DOHH2 (cell line): ENCODE measurements around the gene ECEL1.
"Not testable (repeated sequence)": the region's sequence is repeated elsewhere in the genome, so short reads cannot be mapped to it uniquely, and the experiment has no call there.

Experiments
- EZH2phosphoT487 ChIP-seq: fragments of 200-600 bp; sonication (generic); IDR thresholded peaks from 2 replicates; pipeline ENCODE4 v1.6.1; 2017; ENCODE audit warnings: borderline replicate concordance, mild to moderate bottlenecking, antibody characterized with exemption, low read length, moderate library complexity, mixed read lengths
- TF ChIP-seq, protein P1 (sequence below): fragments of 200-600 bp; sonication (generic); IDR thresholded peaks from one replicate; pipeline ENCODE4 v1.5.1; 2014; ENCODE audit warnings: antibody characterized with exemption, mild to moderate bottlenecking, low read depth, low read length; ENCODE audit not compliant: poor library complexity, severe bottlenecking

DNA sequence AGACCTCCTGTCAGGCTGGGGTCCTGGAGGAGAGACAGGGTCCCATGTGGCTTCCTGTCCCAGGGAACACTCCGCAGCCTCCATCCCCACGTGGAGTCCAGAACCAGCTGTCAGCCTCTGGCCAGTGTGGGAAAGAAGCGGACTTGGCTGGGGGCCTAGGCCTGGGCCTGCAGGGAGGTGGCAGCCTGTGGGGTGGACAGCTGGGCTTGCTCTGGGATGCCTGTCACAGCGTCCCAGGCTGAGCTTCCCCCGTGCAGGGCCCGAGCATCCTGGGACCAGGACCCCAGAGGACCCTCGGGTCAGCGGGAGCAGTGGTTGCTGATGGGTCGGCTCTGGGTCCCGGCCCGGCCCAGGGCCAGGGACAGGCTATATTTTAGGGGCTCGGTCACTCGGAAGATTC is 45.2 kb downstream of the ECEL1 start:
- TF ChIP-seq, protein P1, sequence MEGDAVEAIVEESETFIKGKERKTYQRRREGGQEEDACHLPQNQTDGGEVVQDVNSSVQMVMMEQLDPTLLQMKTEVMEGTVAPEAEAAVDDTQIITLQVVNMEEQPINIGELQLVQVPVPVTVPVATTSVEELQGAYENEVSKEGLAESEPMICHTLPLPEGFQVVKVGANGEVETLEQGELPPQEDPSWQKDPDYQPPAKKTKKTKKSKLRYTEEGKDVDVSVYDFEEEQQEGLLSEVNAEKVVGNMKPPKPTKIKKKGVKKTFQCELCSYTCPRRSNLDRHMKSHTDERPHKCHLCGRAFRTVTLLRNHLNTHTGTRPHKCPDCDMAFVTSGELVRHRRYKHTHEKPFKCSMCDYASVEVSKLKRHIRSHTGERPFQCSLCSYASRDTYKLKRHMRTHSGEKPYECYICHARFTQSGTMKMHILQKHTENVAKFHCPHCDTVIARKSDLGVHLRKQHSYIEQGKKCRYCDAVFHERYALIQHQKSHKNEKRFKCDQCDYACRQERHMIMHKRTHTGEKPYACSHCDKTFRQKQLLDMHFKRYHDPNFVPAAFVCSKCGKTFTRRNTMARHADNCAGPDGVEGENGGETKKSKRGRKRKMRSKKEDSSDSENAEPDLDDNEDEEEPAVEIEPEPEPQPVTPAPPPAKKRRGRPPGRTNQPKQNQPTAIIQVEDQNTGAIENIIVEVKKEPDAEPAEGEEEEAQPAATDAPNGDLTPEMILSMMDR: not testable (repeated sequence)
- not testable (repeated sequence) for TF ChIP-seq EZH2phosphoT487
